SK-N-SH (cell line): ENCODE measurements around the gene CSNK1G3. TPM values are rescaled to one million over a fixed set of nuclear protein-coding genes. Genes with fewer than 3 reads are reported as not detected.

Source experiments
- CTCF ChIA-PET: fragments of 300-600, 350-600 bp; formaldehyde crosslinking; extraction: SDS; loops from one replicate; lab custom pipeline; 2021; lab: Yijun Ruan, JAX
- POLR2A ChIA-PET: fragments of 350-600 bp; sonication (Branson Sonifier 250); formaldehyde crosslinking; extraction: SDS; loops from one replicate; lab custom pipeline; 2020; ENCODE audit warnings: antibody characterized with exemption, inconsistent platforms; lab: Yijun Ruan, JAX
- DNase-seq: peaks from one replicate; pipeline ENCODE4 v3.0.0; 2012
- H2AFZ ChIP-seq: fragments of 200-600 bp; sonication (generic); 2 replicates; pipeline ENCODE4 v1.8.1; 2016; ENCODE audit warnings: antibody characterized with exemption, mild to moderate bottlenecking, low read depth
- H3F3A ChIP-seq: fragments of 200-600 bp; sonication (generic); replicated peaks from 2 replicates; pipeline ENCODE3; 2016; ENCODE audit warnings: antibody characterized with exemption, mild to moderate bottlenecking; ENCODE audit not compliant: insufficient read depth
- H3K27ac ChIP-seq, 2 experiments: fragments of 200-500 bp in 1 of 2; fragments of 200-600 bp in 1 of 2; sonication (Bioruptor generic) in 1 of 2; sonication (generic), shearing (Covaris generic) in 1 of 2; 2 replicates each; pipeline versions ENCODE4 v1.5.1 to v1.6.1; 2014 to 2016; ENCODE audit warnings: low read depth in 2 of 2, inconsistent platforms in 1 of 2, low read length in 1 of 2, mild to moderate bottlenecking in 1 of 2, mixed read lengths in 1 of 2
- H3K27me3 ChIP-seq: fragments of 200-600 bp; sonication (generic), shearing (Covaris generic); 2 replicates; pipeline ENCODE4 v1.6.1; 2016; ENCODE audit warnings: mixed run types; ENCODE audit not compliant: insufficient read depth
- H3K36me3 ChIP-seq, 2 experiments: fragments of 200-500 bp in 1 of 2; fragments of 200-600 bp in 1 of 2; sonication (Bioruptor generic) in 1 of 2; sonication (generic) in 1 of 2; replicated peaks in 1 of 2; 2 replicates each; pipeline versions ENCODE3 to v1.5.1; 2014 to 2016; ENCODE audit warnings: low read length in 1 of 2, mild to moderate bottlenecking in 1 of 2; ENCODE audit not compliant: insufficient read depth in 2 of 2, control insufficient read depth in 1 of 2
- H3K4me1 ChIP-seq, 2 experiments: fragments of 200-500 bp in 1 of 2; fragments of 200-600 bp in 1 of 2; sonication (Bioruptor generic) in 1 of 2; sonication (generic), shearing (Covaris generic) in 1 of 2; 2 replicates each; pipeline versions ENCODE4 v1.5.1 to v1.6.1; 2014 to 2016; ENCODE audit warnings: low read depth in 1 of 2, low read length in 1 of 2, mixed run types in 1 of 2; ENCODE audit not compliant: insufficient read depth in 2 of 2, control insufficient read depth in 1 of 2
- H3K4me2 ChIP-seq: fragments of 200-600 bp; sonication (generic), shearing (Covaris generic); 2 replicates; pipeline ENCODE4 v1.6.1; 2017; ENCODE audit warnings: mixed run types
- H3K4me3 ChIP-seq, 2 experiments: fragments of 200-500 bp in 1 of 2; fragments of 200-600 bp in 1 of 2; sonication (Bioruptor generic) in 1 of 2; sonication (generic), shearing (Covaris generic) in 1 of 2; 2 replicates each; pipeline versions ENCODE4 v1.5.1 to v1.8.1; 2014 to 2016; ENCODE audit warnings: low read depth in 2 of 2, inconsistent platforms in 1 of 2, low read length in 1 of 2, mild to moderate bottlenecking in 1 of 2, mixed read lengths in 1 of 2, moderate library complexity in 1 of 2
- H3K79me2 ChIP-seq: fragments of 200-600 bp; sonication (generic); 2 replicates; pipeline ENCODE4 v1.8.1; 2017; ENCODE audit warnings: mild to moderate bottlenecking; ENCODE audit not compliant: insufficient read depth
- H3K9ac ChIP-seq: fragments of 200-600 bp; sonication (generic); 2 replicates; pipeline ENCODE4 v1.6.1; 2017; ENCODE audit warnings: mixed run types
- H3K9me2 ChIP-seq: fragments of 200-600 bp; sonication (generic); 2 replicates; pipeline ENCODE4 v1.6.1; 2017; ENCODE audit warnings: mixed run types
- H3K9me3 ChIP-seq: fragments of 200-600 bp; sonication (generic); 2 replicates; pipeline ENCODE4 v1.6.1; 2017; ENCODE audit warnings: mixed run types, mild to moderate bottlenecking, moderate library complexity
- H4K20me1 ChIP-seq: fragments of 200-600 bp; sonication (generic); 2 replicates; pipeline ENCODE4 v1.6.1; 2017; ENCODE audit warnings: mild to moderate bottlenecking, mixed run types; ENCODE audit not compliant: insufficient read depth
- CHD2 ChIP-seq: fragments of 150-350 bp; IDR thresholded peaks from 2 replicates; pipeline ENCODE4 v1.6.1; 2018; ENCODE audit warnings: low read length; ENCODE audit not compliant: partially characterized antibody
- CTCF ChIP-seq: fragments of 200-600 bp; sonication (generic); IDR thresholded peaks from 2 replicates; pipeline ENCODE4 v1.6.1; 2017; ENCODE audit warnings: antibody characterized with exemption, mild to moderate bottlenecking, moderate library complexity
- ELF1 ChIP-seq: IDR thresholded peaks from 2 replicates; pipeline ENCODE4 v1.4.0; 2012
- EP300 ChIP-seq, 2 experiments: IDR thresholded peaks; 2 replicates each; pipeline versions ENCODE4 v1.4.0 to v1.6.1; 2012; ENCODE audit warnings: borderline replicate concordance in 1 of 2, low read depth in 1 of 2, low read length in 1 of 2
- EZH2phosphoT487 ChIP-seq: fragments of 200-600 bp; sonication (generic); IDR thresholded peaks from 2 replicates; pipeline ENCODE4 v1.6.1; 2017; ENCODE audit warnings: low read depth, mixed run types, mild to moderate bottlenecking, antibody characterized with exemption, moderate library complexity, borderline replicate concordance
- FOSL2 ChIP-seq: IDR thresholded peaks from 2 replicates; pipeline ENCODE4 v1.4.0; 2012; ENCODE audit warnings: low read depth, mild to moderate bottlenecking, moderate library complexity, borderline replicate concordance
- FOXJ3 ChIP-seq: sonication (generic); formaldehyde crosslinking; IDR thresholded peaks from 2 replicates; pipeline ENCODE4 v1.5.1; 2020; ENCODE audit warnings: mild to moderate bottlenecking, missing genetic modification reagents
- FOXM1 ChIP-seq: IDR thresholded peaks from 2 replicates; pipeline ENCODE4 v1.4.0; 2012; ENCODE audit warnings: low read depth, mild to moderate bottlenecking
- GABPA ChIP-seq: IDR thresholded peaks from 2 replicates; pipeline ENCODE4 v1.4.0; 2012; ENCODE audit warnings: low read depth, mild to moderate bottlenecking
- GATA2 ChIP-seq: sonication (generic); formaldehyde crosslinking; IDR thresholded peaks from 2 replicates; pipeline ENCODE4 v1.5.0; 2020; ENCODE audit warnings: mild to moderate bottlenecking, missing genetic modification reagents
- IRF3 ChIP-seq: fragments of 150-350 bp; IDR thresholded peaks from 2 replicates; pipeline ENCODE4 v1.6.1; 2016; ENCODE audit warnings: mild to moderate bottlenecking, low read depth, low read length
- MEF2A ChIP-seq: IDR thresholded peaks from 2 replicates; pipeline ENCODE4 v1.4.0; 2012; ENCODE audit warnings: low read depth, borderline replicate concordance
- MXI1 ChIP-seq: IDR thresholded peaks from 2 replicates; pipeline ENCODE4 v1.6.1; 2012; ENCODE audit warnings: mild to moderate bottlenecking, low read depth, low read length, improper control_type of control experiment
- NFIC ChIP-seq: IDR thresholded peaks from 2 replicates; pipeline ENCODE4 v1.4.0; 2012; ENCODE audit warnings: borderline replicate concordance
- NRF1 ChIP-seq: IDR thresholded peaks from 2 replicates; pipeline ENCODE4 v1.6.1; 2012; ENCODE audit warnings: low read depth, mild to moderate bottlenecking, low read length
- RAD21 ChIP-seq: IDR thresholded peaks from 2 replicates; pipeline ENCODE4 v1.6.1; 2012; ENCODE audit warnings: mild to moderate bottlenecking, low read length
- RCOR1 ChIP-seq: fragments of 150-350 bp; IDR thresholded peaks from 2 replicates; pipeline ENCODE4 v1.6.1; 2017; ENCODE audit warnings: antibody characterized with exemption, low read length
- RFX5 ChIP-seq: IDR thresholded peaks from 2 replicates; pipeline ENCODE4 v1.6.1; 2012; ENCODE audit warnings: mild to moderate bottlenecking, improper control_type of control experiment, low read length
- RXRA ChIP-seq: IDR thresholded peaks from 2 replicates; pipeline ENCODE4 v1.4.0; 2012; ENCODE audit warnings: low read depth, mild to moderate bottlenecking, borderline replicate concordance
- SIN3A ChIP-seq: IDR thresholded peaks from 2 replicates; pipeline ENCODE4 v1.6.1; 2012; ENCODE audit warnings: low read depth, mild to moderate bottlenecking, low read length, moderate library complexity, borderline replicate concordance
- SMC3 ChIP-seq: IDR thresholded peaks from 2 replicates; pipeline ENCODE4 v1.6.1; 2012; ENCODE audit warnings: low read depth, low read length, improper control_type of control experiment
- TAF1 ChIP-seq: IDR thresholded peaks from 2 replicates; pipeline ENCODE4 v1.6.1; 2012; ENCODE audit warnings: low read depth, mild to moderate bottlenecking, low read length, moderate library complexity, borderline replicate concordance
- TCF12 ChIP-seq: IDR thresholded peaks from 2 replicates; pipeline ENCODE4 v1.4.0; 2012
- USF1 ChIP-seq: IDR thresholded peaks from 2 replicates; pipeline ENCODE4 v1.4.0; 2012; ENCODE audit warnings: low read depth, borderline replicate concordance
- YY1 ChIP-seq: IDR thresholded peaks from 2 replicates; pipeline ENCODE4 v1.4.0; 2012; ENCODE audit warnings: low read depth, mild to moderate bottlenecking
- ZBTB33 ChIP-seq: IDR thresholded peaks from 2 replicates; pipeline ENCODE4 v1.4.0; 2012; ENCODE audit warnings: low read depth, borderline replicate concordance
- WGBS: methylation state at CpG from one replicate; pipeline ENCODE4 v1.1.6; 2017; ENCODE audit warnings: low lambda C conversion rate; 5-methylcytosine and 5-hydroxymethylcytosine counted together
- polyA plus RNA-seq, 3 experiments: library from polyadenylated mRNA; depleted of rRNA; stranded (reverse); fragments of >200 nt; gene quantifications; 2 replicates each; pipeline ENCODE4 v1.2.3, GENCODE V29; 2012

The CSNK1G3 gene
- 12.9 and 13.1 TPM in 2 replicates for polyA plus RNA-seq (2012; rRNA removed)
- polyA plus RNA-seq (2012; cell fraction: cytosol; rRNA removed) = 15.9 and 19.7 TPM in 2 replicates
- 7.6 and 13.5 TPM in 2 replicates for polyA plus RNA-seq (2012; cell fraction: nucleus; rRNA removed)

GRCh38 chr5:123511648-123512605 is at the start of gene CSNK1G3:
TSS of gene CSNK1G3 (plus strand) at chr5:123512177. CDS start at chr5:123545664, 33,487 bp downstream.
- peak; percentile 91 for DNase-seq
- ChIA-PET CTCF (interaction anchor here (0.6 to 3.7 kb wide), 2 partner anchors 26 to 99 kb away, joined by 3 to 17 read pairs; no protein-coding TSS in a partner anchor), POLR2A (interaction anchor here (0.6 to 2.6 kb wide), 8 partner anchors 15 to 92 kb away, joined by 3 to 28 read pairs (median 4); partner anchors contain the start of gene CEP120)
- peak within 1 kb of the TSS; percentile 82 to 96 for H3K27ac ChIP-seq
- no peaks in the 10 kb centered on the region for H3K9me2 ChIP-seq
- peaks cover 6% of the 10 kb centered on the region for H3F3A ChIP-seq
- no peaks in the 10 kb centered on the region for H3K36me3 ChIP-seq
- H3K4me1 ChIP-seq = peaks cover 0 to 16% of the 10 kb centered on the region in 2 experiments; a peak in 3 of 4 replicates
- peak within 1 kb of the TSS; percentile 88 for H2AFZ ChIP-seq
- H3K4me3 ChIP-seq = peak within 1 kb of the TSS; percentile 63 to 82
- 4% methylated on average over 46 of the region's 82 CpGs for WGBS
- peaks cover 19% of the 10 kb centered on the region for H4K20me1 ChIP-seq
- peaks cover 43% of the 10 kb centered on the region for H3K79me2 ChIP-seq
- no peaks in the 10 kb centered on the region for H3K9me3 ChIP-seq
- H3K27me3 ChIP-seq = no peaks in the 10 kb centered on the region
- peak within 1 kb of the TSS; percentile 79 for H3K9ac ChIP-seq
- H3K4me2 ChIP-seq = peak within 1 kb of the TSS; percentile 81
- TF ChIP-seq FOXJ3 (CRISPR knock-in tag) (no peak), RXRA (no peak), EP300 (IDR thresholded peaks at IDR 0.05; ENCODE audit: borderline replicate concordance in 1 of 2, low read depth in 1 of 2, low read length in 1 of 2) (no peak; a peak in 1 of 4 replicates), TAF1 (peak; percentile 94), MXI1 (peak; percentile 56; the same call in 1 of the 2 replicates), ZBTB33 (no peak), USF1 (no peak), EZH2phosphoT487 (no peak), RCOR1 (no peak; the same call in 1 of the 2 replicates), NFIC (no peak), YY1 (no peak; the same call in 1 of the 2 replicates), SIN3A (peak; percentile 18; the same call in 1 of the 2 replicates), FOSL2 (no peak; the same call in 1 of the 2 replicates), RAD21 (peak; percentile 2; the same call in 1 of the 2 replicates), CTCF (no peak), CHD2 (no peak), SMC3 (peak; percentile 9; the same call in 1 of the 2 replicates), ELF1 (peak; percentile 87), TCF12 (peak; percentile 19; the same call in 1 of the 2 replicates), GABPA (peak; percentile 84), MEF2A (no peak), GATA2 (no peak), IRF3 (no peak), FOXM1 (no peak), NRF1 (no peak), RFX5 (peak; percentile 84)
